ENCODE measurements around the gene ZMAT3. TPM values are rescaled to one million over a fixed set of nuclear protein-coding genes. Genes with fewer than 3 reads are reported as not detected.

ZMAT3 gene
- total and polyA plus RNA-seq, 4 donors: 1.9 to 5.4 (median 2.8) TPM

- no peaks in the 10 kb centered on the region for H3K9me3 ChIP-seq (ENCODE audit: control insufficient read depth in 4 of 4, low read length in 3 of 4)
- no peak overlapping the region for H3K27ac ChIP-seq (ENCODE audit: low read depth in 1 of 2, low read length in 2 of 2)
- H3K27me3 ChIP-seq (ENCODE audit: control insufficient read depth in 4 of 4, insufficient read depth in 4 of 4, low read length in 3 of 4): no peaks in the 10 kb centered on the region
- no peak overlapping the region for H3K4me3 ChIP-seq (ENCODE audit: low read depth in 1 of 3, low read length in 3 of 3)
- no peaks in the 10 kb centered on the region for H3K4me1 ChIP-seq (ENCODE audit: control insufficient read depth in 4 of 4, insufficient read depth in 4 of 4, low read length in 3 of 4)
- H3K36me3 ChIP-seq (ENCODE audit: control insufficient read depth in 4 of 4, insufficient read depth in 3 of 4, low read depth in 1 of 4, low read length in 3 of 4): peaks cover 0 to 3% (median 0%) of the 10 kb centered on the region in 4 donors
- H3K9ac ChIP-seq (ENCODE audit: low read depth in 1 of 2, low read length in 2 of 2): no peak overlapping the region
- TF ChIP-seq FOXA1 (IDR thresholded peaks at IDR 0.05) (no peak), JUND (IDR thresholded peaks at IDR 0.05) (no peak), HNF4A (conservative IDR thresholded peaks at IDR 0.05) (no peak), SP1 (IDR thresholded peaks at IDR 0.05) (no peak), NR2F2 (IDR thresholded peaks at IDR 0.05) (no peak), MAX (IDR thresholded peaks at IDR 0.05) (no peak), RAD21 (IDR thresholded peaks at IDR 0.05) (no peak), FOXA2 (IDR thresholded peaks at IDR 0.05) (no peak), TAF1 (conservative IDR thresholded peaks at IDR 0.05) (no peak), GABPA (IDR thresholded peaks at IDR 0.05 in 1 of 2, conservative IDR thresholded peaks at IDR 0.05 in 1 of 2) (no peak), EGR1 (IDR thresholded peaks at IDR 0.05; ENCODE audit: low read depth in 2 of 2) (no peak), REST (IDR thresholded peaks at IDR 0.05) (no peak)
- TF ChIP-seq, protein P1, sequence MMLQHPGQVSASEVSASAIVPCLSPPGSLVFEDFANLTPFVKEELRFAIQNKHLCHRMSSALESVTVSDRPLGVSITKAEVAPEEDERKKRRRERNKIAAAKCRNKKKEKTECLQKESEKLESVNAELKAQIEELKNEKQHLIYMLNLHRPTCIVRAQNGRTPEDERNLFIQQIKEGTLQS (IDR thresholded peaks at IDR 0.05): no peak
- WGBS: 83% methylated on average over 10 of the region's 10 CpGs
- DNase-seq (ENCODE audit: low spot score): no peak
Measured at GRCh38 chr3:179037351-179037750, 34.3 kb downstream of the ZMAT3 start.

DNA sequence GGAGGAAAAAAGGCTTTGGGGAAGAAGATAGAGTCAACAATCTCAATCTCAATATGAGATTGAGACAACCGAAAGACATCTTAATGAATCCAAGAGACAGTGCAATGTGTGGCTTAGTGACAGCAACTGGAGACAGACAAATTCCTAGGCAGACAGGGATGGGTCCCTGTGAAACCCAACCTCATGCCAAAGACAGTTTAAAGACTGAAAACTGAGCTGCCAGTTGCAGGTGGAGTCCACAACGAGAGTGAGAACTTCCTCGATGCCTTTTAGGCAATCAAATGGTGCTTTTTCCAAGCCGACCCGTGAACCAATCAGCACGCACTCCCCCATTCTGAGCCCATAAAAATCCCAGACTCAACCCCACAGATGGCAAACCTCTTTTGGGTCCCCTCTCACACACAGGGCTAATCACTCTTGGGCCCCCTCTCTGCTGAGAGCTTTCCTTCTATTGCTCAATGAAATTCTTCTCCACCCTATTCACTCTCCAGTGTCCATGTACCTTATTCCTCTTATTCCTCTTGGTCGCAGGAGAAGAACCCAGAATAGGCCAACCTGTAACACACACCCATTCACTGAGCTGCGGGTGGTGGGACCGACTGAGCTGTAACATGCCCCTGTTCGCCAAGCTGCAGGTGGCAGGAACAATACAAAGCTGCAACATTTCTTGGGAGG lies 34.8 kb downstream of the ZMAT3 start:
- Histone ChIP-seq H3K4me1 (ENCODE audit: control insufficient read depth in 4 of 4, insufficient read depth in 4 of 4, low read length in 3 of 4) (no peaks in the 10 kb centered on the region), H3K27ac (ENCODE audit: low read depth in 1 of 2, low read length in 2 of 2) (no peak overlapping the region), H3K36me3 (ENCODE audit: control insufficient read depth in 4 of 4, insufficient read depth in 3 of 4, low read depth in 1 of 4, low read length in 3 of 4) (peaks cover 0 to 3% (median 0%) of the 10 kb centered on the region in 4 donors), H3K9ac (ENCODE audit: low read depth in 1 of 2, low read length in 2 of 2) (no peak overlapping the region), H3K4me3 (ENCODE audit: low read depth in 1 of 3, low read length in 3 of 3) (no peak overlapping the region), H3K9me3 (ENCODE audit: control insufficient read depth in 4 of 4, low read length in 3 of 4) (no peaks in the 10 kb centered on the region), H3K27me3 (ENCODE audit: control insufficient read depth in 4 of 4, insufficient read depth in 4 of 4, low read length in 3 of 4) (no peaks in the 10 kb centered on the region)
- no peak for DNase-seq (ENCODE audit: low spot score)
- WGBS: 96% methylated on average over 10 of the region's 10 CpGs
- TF ChIP-seq GABPA (IDR thresholded peaks at IDR 0.05 in 1 of 2, conservative IDR thresholded peaks at IDR 0.05 in 1 of 2) (no peak), RAD21 (IDR thresholded peaks at IDR 0.05) (no peak), NR2F2 (IDR thresholded peaks at IDR 0.05) (no peak)

DNA sequence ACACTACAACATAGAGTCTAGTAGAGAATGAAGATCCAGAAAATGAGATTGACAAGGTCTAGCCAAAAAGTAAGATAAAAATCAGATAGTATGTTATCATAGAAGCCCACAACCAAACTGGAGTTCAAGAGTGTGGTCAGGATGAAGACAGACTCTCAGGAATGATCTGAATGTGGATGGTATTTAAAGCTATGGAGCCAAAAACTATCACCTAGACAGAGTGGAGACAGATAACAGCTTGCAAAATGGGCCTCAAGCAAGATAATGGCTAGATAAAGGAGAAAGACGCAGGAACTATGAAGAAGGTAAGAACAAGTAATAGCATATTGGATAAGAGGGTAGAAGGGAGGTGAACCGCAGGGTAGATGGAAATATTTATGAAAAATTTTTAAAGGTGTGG lies 35.4 kb downstream of the ZMAT3 start:
- WGBS: 98% methylated on average over 2 of the region's 2 CpGs
- Histone ChIP-seq H3K36me3 (ENCODE audit: control insufficient read depth in 4 of 4, insufficient read depth in 3 of 4, low read depth in 1 of 4, low read length in 3 of 4) (peaks cover 0 to 3% (median 0%) of the 10 kb centered on the region in 4 donors), H3K27ac (ENCODE audit: low read depth in 1 of 2, low read length in 2 of 2) (no peak overlapping the region), H3K9ac (ENCODE audit: low read depth in 1 of 2, low read length in 2 of 2) (no peak overlapping the region), H3K27me3 (ENCODE audit: control insufficient read depth in 4 of 4, insufficient read depth in 4 of 4, low read length in 3 of 4) (no peaks in the 10 kb centered on the region), H3K9me3 (ENCODE audit: control insufficient read depth in 4 of 4, low read length in 3 of 4) (no peaks in the 10 kb centered on the region), H3K4me1 (ENCODE audit: control insufficient read depth in 4 of 4, insufficient read depth in 4 of 4, low read length in 3 of 4) (no peaks in the 10 kb centered on the region), H3K4me3 (ENCODE audit: low read depth in 1 of 3, low read length in 3 of 3) (no peak overlapping the region)
- no peak for DNase-seq (ENCODE audit: low spot score)
- TF ChIP-seq HNF4G (IDR thresholded peaks at IDR 0.05) (no peak), RAD21 (IDR thresholded peaks at IDR 0.05) (no peak), YY1 (IDR thresholded peaks at IDR 0.05) (no peak), MAX (IDR thresholded peaks at IDR 0.05) (no peak), GABPA (IDR thresholded peaks at IDR 0.05 in 1 of 2, conservative IDR thresholded peaks at IDR 0.05 in 1 of 2) (no peak), FOXA1 (IDR thresholded peaks at IDR 0.05) (no peak), TAF1 (conservative IDR thresholded peaks at IDR 0.05) (no peak), SP1 (IDR thresholded peaks at IDR 0.05) (no peak), NR2F2 (IDR thresholded peaks at IDR 0.05) (no peak), EGR1 (IDR thresholded peaks at IDR 0.05; ENCODE audit: low read depth in 2 of 2) (no peak), ZBTB33 (IDR thresholded peaks at IDR 0.05) (no peak), RXRA (IDR thresholded peaks at IDR 0.05) (no peak)
- TF ChIP-seq, protein P2, sequence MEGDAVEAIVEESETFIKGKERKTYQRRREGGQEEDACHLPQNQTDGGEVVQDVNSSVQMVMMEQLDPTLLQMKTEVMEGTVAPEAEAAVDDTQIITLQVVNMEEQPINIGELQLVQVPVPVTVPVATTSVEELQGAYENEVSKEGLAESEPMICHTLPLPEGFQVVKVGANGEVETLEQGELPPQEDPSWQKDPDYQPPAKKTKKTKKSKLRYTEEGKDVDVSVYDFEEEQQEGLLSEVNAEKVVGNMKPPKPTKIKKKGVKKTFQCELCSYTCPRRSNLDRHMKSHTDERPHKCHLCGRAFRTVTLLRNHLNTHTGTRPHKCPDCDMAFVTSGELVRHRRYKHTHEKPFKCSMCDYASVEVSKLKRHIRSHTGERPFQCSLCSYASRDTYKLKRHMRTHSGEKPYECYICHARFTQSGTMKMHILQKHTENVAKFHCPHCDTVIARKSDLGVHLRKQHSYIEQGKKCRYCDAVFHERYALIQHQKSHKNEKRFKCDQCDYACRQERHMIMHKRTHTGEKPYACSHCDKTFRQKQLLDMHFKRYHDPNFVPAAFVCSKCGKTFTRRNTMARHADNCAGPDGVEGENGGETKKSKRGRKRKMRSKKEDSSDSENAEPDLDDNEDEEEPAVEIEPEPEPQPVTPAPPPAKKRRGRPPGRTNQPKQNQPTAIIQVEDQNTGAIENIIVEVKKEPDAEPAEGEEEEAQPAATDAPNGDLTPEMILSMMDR (IDR thresholded peaks at IDR 0.05; ENCODE audit: low read depth, low read length, missing input control): no peak

Measured in liver (tissue), 9 donors.